Stimulated activated CD8-positive, alpha-beta memory T cell treated with anti-CD3 and anti-CD28 coated beads, Interleukin-12 subunit alpha, Interleukin-12 subunit beta, amount 100 ng/mL, for 24 hours (primary cell): Measurements from ENCODE around the gene OR8B12.

ENCODE experiments used
- DNase-seq: peaks from one replicate; pipeline ENCODE4 v3.0.0-alpha.2; 2020; ENCODE audit errors: extremely low read depth

OR8B12 gene

GRCh38 chr11:124543554-124543953 is at the start of gene OR8B12:
Gene OR8B12, minus strand, starts transcription at chr11:124543654. Its CDS starts 0 bp downstream, at chr11:124543654.
- DNase-seq = no peak

- no peak for DNase-seq
These were observed 49.2 kb upstream of the OR8B12 start for GRCh38 chr11:124592627-124593026.

GRCh38 chr11:124591430-124591829 is 48.0 kb upstream of the OR8B12 start:
- no peak for DNase-seq

GRCh38 chr11:124586238-124586860 is 42.9 kb upstream of the OR8B12 start:
- no peak for DNase-seq

- DNase-seq = no peak
These were observed 41.4 kb upstream of the OR8B12 start for GRCh38 chr11:124584681-124585372.

- DNase-seq = no peak
These were observed 40.3 kb upstream of the OR8B12 start for GRCh38 chr11:124583781-124584180.

GRCh38 chr11:124582565-124582964 is 39.1 kb upstream of the OR8B12 start:
- DNase-seq = no peak

GRCh38 chr11:124581817-124582216 is 38.4 kb upstream of the OR8B12 start:
- no peak for DNase-seq

- DNase-seq = no peak
These were observed 35.3 kb upstream of the OR8B12 start for GRCh38 chr11:124578761-124579160.

GRCh38 chr11:124577716-124578427 is 34.4 kb upstream of the OR8B12 start:
- DNase-seq = no peak

GRCh38 chr11:124570160-124570559 is 26.7 kb upstream of the OR8B12 start:
- DNase-seq = no peak

- no peak for DNase-seq
These were observed 26.2 kb upstream of the OR8B12 start, which contains the start of gene OR8A1 for GRCh38 chr11:124569697-124570096. Gene OR8A1, plus strand, starts transcription at chr11:124569997. Its CDS starts 123 bp downstream, at chr11:124570120.

GRCh38 chr11:124556828-124557227 is 13.4 kb upstream of the OR8B12 start:
- DNase-seq = no peak

GRCh38 chr11:124551987-124552386 is 8.5 kb upstream of the OR8B12 start:
- DNase-seq = no peak

GRCh38 chr11:124551189-124551588 is 7.7 kb upstream of the OR8B12 start:
- DNase-seq = no peak

GRCh38 chr11:124543145-124543544 is 309 bp downstream of the OR8B12 start:
- DNase-seq = no peak

GRCh38 chr11:124541204-124541603 is 2.2 kb downstream of the OR8B12 start:
- DNase-seq = no peak

- no peak for DNase-seq
These were observed 5.4 kb downstream of the OR8B12 start for GRCh38 chr11:124538019-124538418.

- no peak for DNase-seq
These were observed 6.9 kb downstream of the OR8B12 start for GRCh38 chr11:124536520-124536919.

GRCh38 chr11:124535552-124536232 is 7.8 kb downstream of the OR8B12 start:
- DNase-seq = no peak

- DNase-seq = no peak
These were observed 9.4 kb downstream of the OR8B12 start for GRCh38 chr11:124534051-124534450.

GRCh38 chr11:124533626-124534025 is 9.8 kb downstream of the OR8B12 start:
- no peak for DNase-seq
